Thyroid gland (tissue), 4 donors: ENCODE results near the gene SEMA3C. TPM values are rescaled to one million over a fixed set of nuclear protein-coding genes. Genes with fewer than 3 reads are reported as not detected.

Experiments
- DNase-seq, 2 donors: peaks; one replicate each; pipeline ENCODE4 v3.0.0-alpha.2; 2019
- H3K27ac ChIP-seq, 3 donors: fragments of 200-600 bp; sonication (generic); 1 replicate in 2 of 3; 2 replicates in 1 of 3; pipeline ENCODE4 v1.5.1; 2016 to 2019; ENCODE audit warnings: mild to moderate bottlenecking in 1 of 3, moderate library complexity in 1 of 3
- H3K27me3 ChIP-seq: fragments of 200-600 bp; sonication (generic); one replicate; pipeline ENCODE4 v1.5.1; 2019
- H3K36me3 ChIP-seq, 2 donors: fragments of 200-600 bp; sonication (generic); one replicate each; pipeline ENCODE4 v1.5.1; 2016 to 2019
- H3K4me1 ChIP-seq, 2 donors: fragments of 200-600 bp; sonication (generic); one replicate each; pipeline ENCODE4 v1.5.1; 2017 to 2019
- H3K4me3 ChIP-seq, 3 donors: fragments of 200-600 bp; sonication (generic); replicated peaks in 1 of 3; 1 replicate in 2 of 3; 2 replicates in 1 of 3; pipeline ENCODE4 v1.5.1; 2016; ENCODE audit warnings: mild to moderate bottlenecking in 1 of 3
- H3K9me3 ChIP-seq: fragments of 200-600 bp; sonication (generic); one replicate; pipeline ENCODE4 v1.5.1; 2017
- POLR2A ChIP-seq, 2 donors: fragments of 450-650 bp; IDR thresholded peaks; one replicate each; pipeline ENCODE4 v1.6.1; 2017; ENCODE audit warnings: antibody characterized with exemption in 2 of 2, mild to moderate bottlenecking in 2 of 2, moderate library complexity in 1 of 2
- WGBS, 2 donors: methylation state at CpG; one replicate each; pipeline ENCODE4 v1.1.5; 2017; 5-methylcytosine and 5-hydroxymethylcytosine counted together
- intact Hi-C: fragments of 100-400 bp; cut with DNase I; formaldehyde crosslinking; loops from one replicate; pipeline ENCODE4 v1.15.1; 2023
- total RNA-seq, 4 donors: library from RNA; depleted of rRNA; stranded (reverse); fragments of >200 nt; gene quantifications; one replicate each; pipeline ENCODE4 v1.2.3, GENCODE V29; 2016
- TF ChIP-seq, protein P1 (sequence below), 6 experiments: fragments of 200-600 bp in 3 of 6; fragments of 450-650 bp in 3 of 6; sonication (generic) in 3 of 6; IDR thresholded peaks; one replicate each; pipeline ENCODE4 v1.5.1; 2016 to 2019; ENCODE audit warnings: antibody characterized with exemption in 6 of 6, mild to moderate bottlenecking in 2 of 6, inconsistent platforms in 1 of 6, moderate library complexity in 1 of 6

SEMA3C gene
- total RNA-seq, 4 donors from 2014 or later, result 4.0 to 24.0 (median 7.1) TPM

DNA sequence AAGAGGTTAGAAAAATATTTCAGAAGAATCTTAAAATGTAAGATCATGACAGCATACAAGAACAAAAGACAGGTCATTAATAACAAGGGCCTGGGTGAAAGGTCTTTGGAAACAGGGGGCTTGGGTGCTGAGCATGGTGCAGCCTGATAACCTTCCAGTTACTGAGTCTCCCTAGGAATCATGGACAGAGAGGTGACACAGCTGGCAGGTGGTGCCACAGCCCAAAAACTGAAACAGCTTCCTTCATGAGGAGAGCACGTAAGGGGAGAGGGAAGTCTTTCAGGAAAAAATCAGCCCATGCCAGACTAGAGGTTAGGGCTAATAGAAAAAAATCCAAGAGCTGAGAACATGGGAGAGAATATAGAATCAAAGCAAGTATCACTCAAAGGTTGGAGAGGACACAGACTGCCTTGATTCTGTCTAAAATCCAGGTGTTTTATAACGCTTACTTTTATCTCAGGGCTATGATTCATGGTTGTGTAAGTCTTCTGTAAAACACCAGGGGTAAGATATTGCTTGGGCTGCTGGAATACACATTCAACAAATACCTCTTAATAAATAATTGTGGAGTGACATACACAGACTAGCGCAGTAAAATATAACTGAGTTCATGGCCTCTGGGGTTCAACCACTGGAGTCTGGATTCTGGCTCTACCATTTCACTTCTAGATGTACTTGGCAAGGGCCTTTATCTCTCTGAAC, 88.1 kb downstream of the SEMA3C start:
- Histone ChIP-seq H3K27ac (no peak overlapping the region), H3K36me3 (no peaks in the 10 kb centered on the region), H3K27me3 (no peaks in the 10 kb centered on the region), H3K4me3 (no peak overlapping the region), H3K9me3 (no peaks in the 10 kb centered on the region), H3K4me1 (peaks cover 6 to 17% of the 10 kb centered on the region in 2 donors)
- intact Hi-C loops, result no loop called here
- TF ChIP-seq, protein P1, sequence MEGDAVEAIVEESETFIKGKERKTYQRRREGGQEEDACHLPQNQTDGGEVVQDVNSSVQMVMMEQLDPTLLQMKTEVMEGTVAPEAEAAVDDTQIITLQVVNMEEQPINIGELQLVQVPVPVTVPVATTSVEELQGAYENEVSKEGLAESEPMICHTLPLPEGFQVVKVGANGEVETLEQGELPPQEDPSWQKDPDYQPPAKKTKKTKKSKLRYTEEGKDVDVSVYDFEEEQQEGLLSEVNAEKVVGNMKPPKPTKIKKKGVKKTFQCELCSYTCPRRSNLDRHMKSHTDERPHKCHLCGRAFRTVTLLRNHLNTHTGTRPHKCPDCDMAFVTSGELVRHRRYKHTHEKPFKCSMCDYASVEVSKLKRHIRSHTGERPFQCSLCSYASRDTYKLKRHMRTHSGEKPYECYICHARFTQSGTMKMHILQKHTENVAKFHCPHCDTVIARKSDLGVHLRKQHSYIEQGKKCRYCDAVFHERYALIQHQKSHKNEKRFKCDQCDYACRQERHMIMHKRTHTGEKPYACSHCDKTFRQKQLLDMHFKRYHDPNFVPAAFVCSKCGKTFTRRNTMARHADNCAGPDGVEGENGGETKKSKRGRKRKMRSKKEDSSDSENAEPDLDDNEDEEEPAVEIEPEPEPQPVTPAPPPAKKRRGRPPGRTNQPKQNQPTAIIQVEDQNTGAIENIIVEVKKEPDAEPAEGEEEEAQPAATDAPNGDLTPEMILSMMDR (IDR thresholded peaks at IDR 0.05), result no peak
- TF ChIP-seq POLR2A (IDR thresholded peaks at IDR 0.05), result no peak
- 91 to 93% methylated on average over 3 of the region's 3 CpGs for WGBS, 2 donors
- no peak for DNase-seq

DNA sequence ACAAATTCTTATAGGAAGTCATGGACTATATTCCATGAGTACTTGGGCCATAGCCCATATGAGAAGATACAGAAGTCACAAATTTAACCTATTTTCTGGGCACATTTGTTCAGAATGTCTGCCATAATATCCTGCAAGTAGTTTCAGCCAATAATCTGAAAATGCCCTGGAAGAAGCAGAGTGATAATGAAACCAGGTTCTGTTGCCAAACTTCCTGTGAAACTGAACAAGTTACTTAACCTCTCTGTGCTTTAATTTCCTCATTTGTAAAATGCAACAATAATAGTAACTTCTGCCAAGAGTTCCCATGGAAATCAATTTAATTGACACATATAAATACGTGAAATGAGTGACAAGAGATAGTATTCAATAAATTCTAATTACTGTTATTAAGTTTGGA, 88.8 kb downstream of the SEMA3C start:
- intact Hi-C loops, result no loop called here
- Histone ChIP-seq H3K27ac (no peak overlapping the region), H3K27me3 (no peaks in the 10 kb centered on the region), H3K4me3 (no peak overlapping the region), H3K9me3 (no peaks in the 10 kb centered on the region), H3K4me1 (peaks cover 6 to 17% of the 10 kb centered on the region in 2 donors), H3K36me3 (no peaks in the 10 kb centered on the region)
- TF ChIP-seq, protein P1 (IDR thresholded peaks at IDR 0.05), result no peak
- no peak for TF ChIP-seq POLR2A (IDR thresholded peaks at IDR 0.05)
- no peak for DNase-seq
- WGBS, 2 donors, result 68 to 79% methylated on average over 1 of the region's 1 CpG

DNA sequence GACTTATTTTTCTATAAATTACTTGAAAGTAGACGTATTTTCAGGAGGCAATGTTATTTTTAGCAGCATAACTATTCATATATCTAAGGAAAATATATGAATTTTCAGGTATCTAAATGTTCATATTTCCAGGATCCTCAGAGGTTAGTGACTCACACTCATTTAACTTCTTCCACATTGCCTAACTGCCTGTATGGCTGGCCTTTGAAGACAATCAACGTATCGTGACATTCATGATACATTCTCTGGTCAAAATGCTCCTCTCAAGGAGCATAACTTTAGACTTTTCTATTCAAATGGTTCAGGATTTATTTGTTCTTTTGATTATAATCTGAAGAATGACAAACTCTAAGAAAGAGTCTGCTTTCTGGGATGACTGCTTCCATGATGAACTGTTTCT, 89.3 kb downstream of the SEMA3C start:
- H3K27ac ChIP-seq, result no peak overlapping the region
- no peaks in the 10 kb centered on the region for H3K27me3 ChIP-seq
- TF ChIP-seq POLR2A (IDR thresholded peaks at IDR 0.05), result no peak
- TF ChIP-seq, protein P1 (IDR thresholded peaks at IDR 0.05), result no peak
- DNase-seq, result no peak
- intact Hi-C loops, result no loop called here
- H3K36me3 ChIP-seq, result no peaks in the 10 kb centered on the region
- H3K9me3 ChIP-seq, result no peaks in the 10 kb centered on the region
- WGBS, 2 donors, result 92 to 93% methylated on average over 3 of the region's 3 CpGs
- no peak overlapping the region for H3K4me3 ChIP-seq
- H3K4me1 ChIP-seq, result peaks cover 6 to 17% of the 10 kb centered on the region in 2 donors

DNA sequence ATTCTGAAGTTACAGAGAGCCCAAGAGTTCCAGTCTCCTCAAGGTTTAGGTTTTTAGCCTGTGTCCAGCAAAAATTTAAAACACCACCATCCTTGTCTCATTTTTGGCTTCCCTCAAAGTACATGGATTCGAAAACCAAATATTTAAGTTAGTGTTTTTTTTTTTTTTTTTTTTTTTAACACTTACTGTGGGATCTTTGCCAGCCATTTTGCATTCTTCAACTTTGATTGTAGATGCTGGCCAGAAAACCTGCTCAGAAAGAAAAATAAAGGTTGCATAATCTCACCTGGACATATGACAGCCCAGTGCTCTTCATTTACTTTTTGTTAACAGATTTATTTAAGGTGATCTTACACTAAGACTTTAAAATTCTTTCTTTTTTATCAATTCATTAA, 91.6 kb downstream of the SEMA3C start:
- H3K9me3 ChIP-seq, result no peaks in the 10 kb centered on the region
- peaks cover 6 to 17% of the 10 kb centered on the region in 2 donors for H3K4me1 ChIP-seq
- TF ChIP-seq, protein P1 (IDR thresholded peaks at IDR 0.05), result no peak
- TF ChIP-seq POLR2A (IDR thresholded peaks at IDR 0.05), result no peak
- DNase-seq, result no peak
- intact Hi-C loops, result no loop called here
- H3K27ac ChIP-seq, result peak overlapping the region in 1 of 3 donors; percentile 25
- no peak overlapping the region for H3K4me3 ChIP-seq
- no peaks in the 10 kb centered on the region for H3K27me3 ChIP-seq
- WGBS, 2 donors, result 12 to 35% methylated on average over 1 of the region's 1 CpG
- no peaks in the 10 kb centered on the region for H3K36me3 ChIP-seq

DNA sequence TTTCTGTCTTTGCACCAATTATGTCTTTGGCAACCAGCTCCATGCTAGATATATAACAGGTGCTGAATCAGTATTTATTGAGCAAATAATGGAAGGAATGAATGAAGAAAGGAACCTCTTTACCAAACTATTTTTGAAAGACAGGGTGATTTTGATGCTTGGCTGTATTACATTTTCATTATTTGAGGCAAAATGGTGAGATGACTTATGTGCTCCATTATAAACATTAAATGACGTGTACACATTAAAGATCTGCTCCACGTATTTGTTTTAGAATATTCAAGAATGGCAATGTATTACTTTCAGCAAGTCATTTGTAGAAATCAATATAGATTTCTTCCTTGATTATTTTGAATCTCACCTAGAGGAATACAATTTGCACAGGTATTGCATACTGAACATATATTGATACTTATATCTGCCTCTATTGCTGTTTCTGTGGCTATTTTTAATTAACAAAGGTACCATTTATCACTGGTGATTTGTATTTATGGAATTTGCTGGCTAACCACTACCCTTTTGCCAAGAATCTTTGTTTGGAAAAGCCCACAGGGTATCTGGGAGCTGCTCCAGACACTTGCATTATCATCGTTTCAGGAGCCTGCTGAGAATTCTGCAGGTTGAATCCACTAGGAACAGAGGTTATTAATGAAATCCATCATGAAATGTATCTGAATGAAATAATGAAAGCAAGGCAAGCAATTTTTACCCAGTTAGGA, 92.2 kb downstream of the SEMA3C start:
- H3K36me3 ChIP-seq, result no peaks in the 10 kb centered on the region
- intact Hi-C loops, result no loop called here
- no peak for DNase-seq
- no peak for TF ChIP-seq POLR2A (IDR thresholded peaks at IDR 0.05)
- TF ChIP-seq, protein P1 (IDR thresholded peaks at IDR 0.05), result no peak
- H3K27me3 ChIP-seq, result no peaks in the 10 kb centered on the region
- peak overlapping the region in 1 of 3 donors; percentile 25 for H3K27ac ChIP-seq
- H3K4me3 ChIP-seq, result no peak overlapping the region
- no peaks in the 10 kb centered on the region for H3K9me3 ChIP-seq
- 70% methylated on average over 3 of the region's 3 CpGs for WGBS, 2 donors
- H3K4me1 ChIP-seq, result peaks cover 6 to 17% of the 10 kb centered on the region in 2 donors
